ENCODE results near the gene DSE. TPM values are rescaled to one million over a fixed set of nuclear protein-coding genes. Genes with fewer than 3 reads are reported as not detected.
A peak's percentile ranks its signal among the peaks of the same experiment; 100 is the strongest.
"Not testable (repeated sequence)": the region's sequence is repeated elsewhere in the genome, so short reads cannot be mapped to it uniquely, and the experiment has no call there.

Gene DSE
- total RNA-seq (2021; ENCODE audit: unreplicated experiment) (5.4 TPM), Bru-seq, nascent RNA (percentile 49 among the genes with signal in this experiment), BruChase-seq, experiment 1, labeled RNA remaining after a 2-hour chase (percentile 49 among the genes with signal in this experiment), BruChase-seq, experiment 2, labeled RNA remaining after a 6-hour chase (percentile 45 among the genes with signal in this experiment)
- polyA plus RNA-seq (2012; ENCODE audit: insufficient read length), result 3.7 TPM
- long read RNA-seq, full-length matches to known transcripts, result 2 of 108 reads
- long read RNA-seq, partial matches to known transcripts, result 1 of 108 reads
- long read RNA-seq, other reads (novel, unspliced or antisense), result 105 of 108 reads

- no peaks in the 10 kb centered on the region for H3K36me3 ChIP-seq (ENCODE audit: control insufficient read depth, insufficient read depth, low read length)
- no peak within 1 kb of the TSS for H3K27ac ChIP-seq (ENCODE audit: low read length)
- POLR2A ChIA-PET, result no interaction called here
- intact Hi-C loops (cut with micrococcal nuclease; ENCODE audit: unreplicated experiment), result no loop called here
- peak; percentile 78 for ATAC-seq
- H3K4me3 ChIP-seq (ENCODE audit: low read depth in 2 of 2, low read length in 2 of 2), result peak within 1 kb of the TSS; percentile 47 to 50
- TF ChIP-seq POLR2AphosphoS5 (IDR thresholded peaks at IDR 0.05; ENCODE audit: low read depth, low read length) (no peak), TCF7L2 (IDR thresholded peaks at IDR 0.05; ENCODE audit: low read depth, low read length) (no peak), CTCF (IDR thresholded peaks at IDR 0.05) (no peak), REST (IDR thresholded peaks at IDR 0.05; ENCODE audit: insufficient read depth in 1 of 2, low read depth in 2 of 2, low read length in 1 of 2) (no peak), SIN3A (IDR thresholded peaks at IDR 0.05; ENCODE audit: borderline replicate concordance, insufficient read depth, low read depth, low read length) (no peak)
- H3K4me1 ChIP-seq (ENCODE audit: control insufficient read depth, insufficient read depth, low read length), result no peaks in the 10 kb centered on the region
- BruUV-seq (replicated peaks), result no TSS peak
- no peak for DNase-seq (ENCODE audit: low read depth, low spot score)
- in situ Hi-C loops (cut with HindIII; ENCODE audit: low pct_unique_long_range_greater_than_20kb, low sequenced_read_pairs), result no loop called here
- H3K27me3 ChIP-seq (ENCODE audit: control insufficient read depth, insufficient read depth, low read length), result peaks cover 43% of the 10 kb centered on the region
- CTCF ChIA-PET, result no interaction called here
- no peaks in the 10 kb centered on the region for H3K9me3 ChIP-seq (ENCODE audit: control insufficient read depth, insufficient read depth, low read depth, low read length)
These were observed at the start of gene DSE for GRCh38 chr6:116370760-116371119. TSS of gene DSE (plus strand) at chr6:116370947. CDS start at chr6:116399251, 28,304 bp downstream.

- H3K4me3 ChIP-seq (ENCODE audit: low read depth in 2 of 2, low read length in 2 of 2); H3K9me3 ChIP-seq (ENCODE audit: control insufficient read depth, insufficient read depth, low read depth, low read length); H3K27me3 ChIP-seq (ENCODE audit: control insufficient read depth, insufficient read depth, low read length); ATAC-seq; in situ Hi-C loops (cut with HindIII; ENCODE audit: low pct_unique_long_range_greater_than_20kb, low sequenced_read_pairs); intact Hi-C loops (cut with micrococcal nuclease; ENCODE audit: unreplicated experiment); POLR2A ChIA-PET; H3K36me3 ChIP-seq (ENCODE audit: control insufficient read depth, insufficient read depth, low read length); BruUV-seq (replicated peaks); H3K4me1 ChIP-seq (ENCODE audit: control insufficient read depth, insufficient read depth, low read length); DNase-seq (ENCODE audit: low read depth, low spot score); H3K27ac ChIP-seq (ENCODE audit: low read length): not testable (repeated sequence)
- CTCF ChIA-PET, result interaction anchor here (0.8 kb wide), 1 partner anchor 35 kb away, joined by 5 read pairs; no protein-coding TSS in a partner anchor
These were observed 48.8 kb upstream of the DSE start for GRCh38 chr6:116321933-116322332.

GRCh38 chr6:116323863-116324262 lies 46.9 kb upstream of the DSE start:
- intact Hi-C loops (cut with micrococcal nuclease; ENCODE audit: unreplicated experiment), result no loop called here
- no peaks in the 10 kb centered on the region for H3K9me3 ChIP-seq (ENCODE audit: control insufficient read depth, insufficient read depth, low read depth, low read length)
- DNase-seq (ENCODE audit: low read depth, low spot score), result no peak
- H3K4me3 ChIP-seq (ENCODE audit: low read depth in 2 of 2, low read length in 2 of 2), result no peak overlapping the region
- BruUV-seq (replicated peaks), result no TSS peak
- no peak for ATAC-seq
- H3K36me3 ChIP-seq (ENCODE audit: control insufficient read depth, insufficient read depth, low read length), result no peaks in the 10 kb centered on the region
- H3K27me3 ChIP-seq (ENCODE audit: control insufficient read depth, insufficient read depth, low read length), result peaks cover 7% of the 10 kb centered on the region; the same call in 1 of the 2 replicates
- no peaks in the 10 kb centered on the region for H3K4me1 ChIP-seq (ENCODE audit: control insufficient read depth, insufficient read depth, low read length)
- CTCF ChIA-PET, result no interaction called here
- TF ChIP-seq POLR2AphosphoS5 (IDR thresholded peaks at IDR 0.05; ENCODE audit: low read depth, low read length) (no peak), TCF7L2 (IDR thresholded peaks at IDR 0.05; ENCODE audit: low read depth, low read length) (no peak), REST (IDR thresholded peaks at IDR 0.05; ENCODE audit: insufficient read depth in 1 of 2, low read depth in 2 of 2, low read length in 1 of 2) (no peak), CTCF (IDR thresholded peaks at IDR 0.05) (no peak), SIN3A (IDR thresholded peaks at IDR 0.05; ENCODE audit: borderline replicate concordance, insufficient read depth, low read depth, low read length) (no peak)
- in situ Hi-C loops (cut with HindIII; ENCODE audit: low pct_unique_long_range_greater_than_20kb, low sequenced_read_pairs), result no loop called here
- POLR2A ChIA-PET, result no interaction called here
- no peak overlapping the region for H3K27ac ChIP-seq (ENCODE audit: low read length)

Measured in Panc1 (cell line).